CD4-positive, alpha-beta T cell treated with Interleukin-12 subunit alpha and Interleukin-12 subunit beta, for 1 hour (primary cell): ENCODE measurements around the gene TNFSF8.
A peak's percentile ranks its signal among the peaks of the same experiment; 100 is the strongest.

Experiments used
- DNase-seq: peaks from one replicate; pipeline ENCODE4 v3.0.0-alpha.2; 2020

Gene TNFSF8

DNA sequence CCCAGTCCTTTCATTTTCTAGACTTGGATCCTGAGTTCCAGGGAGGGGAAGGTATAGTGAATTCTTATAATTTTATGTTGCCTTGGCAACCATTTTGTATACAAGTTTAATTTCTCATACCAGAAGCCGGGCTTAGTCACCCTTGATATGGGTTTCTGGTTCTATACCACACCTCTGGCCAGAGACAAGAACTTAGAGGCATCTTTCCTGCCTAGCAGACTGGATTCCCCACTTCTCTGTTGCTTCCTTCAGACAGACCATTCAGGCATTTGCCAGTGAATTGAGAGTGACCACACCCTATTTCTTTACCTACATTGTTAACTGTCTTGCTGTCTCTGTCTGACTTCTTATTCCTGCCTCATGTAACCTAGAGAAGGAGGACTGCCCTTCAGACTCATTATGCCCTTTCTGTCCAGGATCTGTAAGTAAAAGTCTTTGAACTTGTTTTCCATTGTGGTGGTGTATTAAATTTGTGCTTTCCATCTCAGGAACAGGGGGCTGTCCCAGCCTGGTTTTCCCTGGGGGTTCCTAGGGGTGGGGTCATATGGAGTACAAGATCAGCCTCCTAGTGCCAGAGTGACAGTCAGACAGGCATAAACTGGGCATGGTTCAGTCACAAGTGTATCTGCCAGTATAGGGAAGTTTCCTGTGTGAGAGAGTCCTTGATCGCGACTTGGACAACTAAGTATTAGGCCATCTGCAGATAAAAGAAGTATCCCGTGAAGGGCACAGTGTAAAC is 27.4 kb downstream of the TNFSF8 start:
- no peak for DNase-seq

DNA sequence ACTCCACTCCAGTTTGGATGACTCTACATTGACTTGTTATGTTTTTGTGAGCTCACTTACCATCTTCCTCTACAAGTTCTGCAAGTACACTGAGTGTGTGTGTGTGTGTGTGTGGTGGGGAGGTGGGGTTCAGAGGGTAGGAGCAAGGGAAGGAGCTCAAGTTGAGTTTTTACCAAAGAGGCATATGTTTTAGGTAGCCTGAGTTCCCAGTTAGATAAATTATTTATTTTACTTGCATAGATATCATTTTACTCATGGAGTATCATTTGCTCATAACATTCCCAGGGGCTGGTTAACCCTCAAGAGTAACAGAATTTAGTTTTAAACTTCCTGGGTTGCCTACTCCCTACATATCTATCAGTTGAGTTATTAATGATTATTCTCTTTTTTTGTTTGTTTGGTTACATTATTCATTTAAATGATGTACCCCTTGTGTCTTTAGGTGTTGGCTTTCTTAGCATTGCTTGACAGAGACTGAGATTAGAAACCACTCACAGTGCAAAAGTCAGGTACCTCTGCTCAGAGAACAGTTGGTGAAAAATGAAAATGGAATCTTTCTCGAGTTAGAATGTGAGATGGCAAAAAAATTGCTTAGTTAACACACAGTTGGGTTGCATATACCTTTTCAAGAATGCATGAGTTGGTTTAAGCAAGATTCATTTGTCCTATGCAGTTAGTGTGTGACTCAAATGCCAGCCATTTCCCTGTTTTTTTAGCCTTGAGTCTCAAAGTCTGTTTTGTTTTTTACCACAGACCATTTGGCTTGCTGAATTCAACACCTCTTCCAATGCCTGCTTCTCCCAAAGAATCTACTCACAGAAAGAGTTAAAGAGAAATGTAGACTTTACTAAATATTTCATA is 29.2 kb downstream of the TNFSF8 start:
- DNase-seq: no peak

DNA sequence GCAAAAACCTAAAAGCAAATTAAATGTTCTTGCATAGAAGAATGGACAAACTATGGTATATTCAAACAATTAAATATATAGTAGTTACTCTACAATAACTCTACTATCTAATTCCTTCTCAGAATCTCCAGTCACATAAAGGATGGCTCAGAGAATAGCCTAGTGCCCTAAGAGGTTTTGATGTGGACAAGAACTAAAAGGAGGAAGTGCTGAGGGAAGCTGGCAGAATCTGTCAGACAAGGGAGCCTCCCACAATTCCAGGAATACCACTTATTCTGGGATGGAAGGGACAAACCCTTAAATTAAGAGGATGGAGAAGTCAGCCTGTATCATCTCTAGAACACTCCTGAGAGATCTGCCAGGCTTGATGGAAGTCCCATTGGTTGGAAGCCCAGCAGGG is 30.4 kb downstream of the TNFSF8 start:
- no peak for DNase-seq

GRCh38 chr9:114899461-114899860 is 30.9 kb downstream of the TNFSF8 start:
- DNase-seq: no peak

DNA sequence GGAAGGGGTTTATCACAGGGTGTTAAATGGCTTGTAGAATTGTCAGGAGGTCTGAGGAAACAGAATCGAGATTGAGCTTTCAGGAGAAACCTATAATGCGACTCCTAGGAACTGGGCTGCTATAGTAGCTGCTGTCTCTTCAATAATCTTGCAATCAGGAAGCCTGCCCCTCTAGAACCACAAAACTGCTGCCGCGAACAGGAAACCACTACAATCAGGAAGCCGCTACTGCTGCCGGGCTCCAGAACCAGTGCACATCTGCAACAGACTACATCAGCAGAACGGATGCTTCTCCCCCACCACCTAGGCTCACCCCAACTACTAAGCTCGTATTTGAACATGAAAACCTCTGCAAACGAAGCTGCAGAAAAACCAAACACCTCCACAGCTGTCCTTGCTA is 31.6 kb downstream of the TNFSF8 start:
- DNase-seq: peak; percentile 84

GRCh38 chr9:114897196-114897595 is 33.2 kb downstream of the TNFSF8 start:
- no peak for DNase-seq

DNA sequence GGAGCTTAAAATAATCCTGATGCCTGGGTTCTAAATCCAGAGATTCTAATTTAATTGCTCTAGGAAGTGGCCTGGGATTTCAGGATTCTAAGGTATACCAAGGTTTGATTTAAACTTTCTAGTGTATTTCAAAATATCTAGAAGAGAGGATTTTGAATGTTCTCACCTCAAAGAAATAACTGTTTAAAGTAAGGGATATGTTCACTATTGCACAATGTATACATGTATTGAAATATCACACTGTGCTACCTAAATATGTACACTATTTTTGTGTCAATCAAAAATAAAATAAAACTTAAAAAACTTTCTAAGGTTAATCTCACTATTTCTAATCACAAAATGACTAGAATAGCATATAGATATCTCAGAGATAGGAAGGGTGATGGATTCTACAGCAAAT is 34.0 kb downstream of the TNFSF8 start:
- no peak for DNase-seq

GRCh38 chr9:114895521-114895991 is 34.8 kb downstream of the TNFSF8 start:
- DNase-seq: no peak

DNA sequence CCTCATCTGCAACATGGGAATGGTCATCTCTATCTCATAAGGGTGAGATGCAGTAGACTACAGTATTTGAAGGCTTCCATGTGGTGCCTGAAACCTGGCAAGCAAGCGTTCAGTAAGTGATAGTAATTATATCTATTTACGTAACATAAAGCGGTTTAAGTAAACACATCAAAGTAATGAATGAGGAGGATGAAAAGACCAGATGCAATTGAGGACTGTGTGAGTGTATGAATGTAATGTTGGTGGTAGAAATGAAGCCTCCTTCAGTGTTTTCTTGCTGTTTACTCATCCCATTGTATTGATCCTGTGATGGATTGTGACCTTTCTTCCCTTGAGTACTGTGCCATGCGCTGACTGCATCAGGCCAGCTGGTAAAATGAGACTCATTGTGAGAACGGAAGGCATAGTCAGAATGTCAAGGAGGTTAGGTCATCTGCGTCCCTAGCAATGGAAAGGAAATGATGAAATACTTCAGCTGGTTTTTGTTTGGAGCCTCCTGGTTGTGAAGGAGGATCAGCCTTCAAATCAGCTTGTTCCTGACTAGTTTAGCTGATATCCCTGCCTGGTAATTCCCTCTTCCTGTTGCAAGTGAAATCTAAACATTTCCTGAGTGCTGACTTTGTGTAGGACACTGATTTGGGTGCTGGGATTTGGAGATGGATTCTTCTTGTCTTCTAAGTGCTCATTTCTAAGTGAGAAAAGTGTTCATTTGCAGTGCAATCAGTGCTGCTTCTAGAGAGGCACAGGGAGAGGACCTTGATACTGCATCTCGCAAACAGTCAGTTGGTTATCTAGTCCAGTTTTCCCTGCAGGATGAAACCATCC is 35.6 kb downstream of the TNFSF8 start:
- DNase-seq: no peak

DNA sequence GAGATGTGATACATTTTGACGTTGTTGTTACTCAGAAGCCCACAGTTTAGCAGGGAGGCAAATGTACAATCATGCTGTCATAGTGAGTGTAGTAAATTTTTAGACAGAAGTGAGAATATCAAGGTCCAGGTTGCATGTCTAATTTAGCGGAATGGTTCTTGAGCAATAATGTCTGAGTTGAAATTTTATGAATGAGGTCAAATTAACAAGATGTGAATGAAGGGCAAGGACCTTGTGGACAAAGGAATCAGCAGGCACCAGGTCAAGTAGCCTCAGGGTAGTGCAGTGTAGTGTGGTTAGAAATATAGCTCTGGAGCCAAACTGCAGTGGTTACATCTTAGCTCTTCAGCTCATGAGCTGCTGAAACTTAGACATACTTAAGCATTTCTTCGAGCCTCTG is 36.2 kb downstream of the TNFSF8 start:
- DNase-seq: no peak

GRCh38 chr9:114893221-114894010 is 37.0 kb downstream of the TNFSF8 start:
- no peak for DNase-seq

GRCh38 chr9:114889802-114890224 is 40.6 kb downstream of the TNFSF8 start:
- DNase-seq: no peak

DNA sequence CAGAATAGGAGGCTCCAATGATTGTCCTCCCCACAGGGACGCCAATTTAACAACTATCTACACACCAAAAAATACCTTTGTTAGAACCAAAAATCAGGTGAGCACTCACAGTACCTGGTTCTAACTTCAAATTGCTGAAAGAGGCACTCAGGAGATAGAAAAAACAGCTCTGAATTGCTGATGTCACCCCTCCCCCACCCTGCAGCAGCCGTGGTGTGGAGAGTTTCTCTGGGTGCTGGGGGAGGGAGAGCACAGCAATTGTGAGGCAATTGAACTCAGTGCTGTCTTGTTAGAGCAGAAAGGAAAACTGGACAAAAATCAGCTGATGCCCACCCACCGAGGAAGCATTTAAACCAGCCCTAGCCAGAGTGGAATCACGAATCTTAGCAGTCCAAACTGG is 41.8 kb downstream of the TNFSF8 start:
- DNase-seq: no peak

- DNase-seq: no peak
Measured at GRCh38 chr9:114887963-114888362, 42.4 kb downstream of the TNFSF8 start.

GRCh38 chr9:114884787-114885452 is 45.5 kb downstream of the TNFSF8 start:
- no peak for DNase-seq

DNA sequence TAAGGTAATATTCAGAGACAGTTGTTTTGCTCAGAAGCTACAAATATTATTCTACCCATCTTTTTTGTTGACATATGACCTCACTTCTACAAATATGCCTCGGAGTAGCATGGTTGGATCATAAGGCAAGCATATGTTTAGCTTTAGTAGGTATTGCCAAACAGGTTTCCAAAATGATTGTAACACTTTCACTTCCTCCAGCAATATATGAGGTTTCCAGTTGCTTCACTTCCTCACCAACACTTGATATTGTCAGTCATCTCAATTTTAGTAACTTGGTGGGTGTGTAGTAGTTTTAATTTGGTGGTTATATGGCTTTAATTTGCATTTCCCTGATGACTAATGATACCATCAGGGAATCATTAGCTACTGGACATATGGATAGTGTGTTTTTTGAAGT is 46.7 kb downstream of the TNFSF8 start:
- DNase-seq: no peak

- DNase-seq: no peak
Measured at GRCh38 chr9:114880291-114880745, 50.1 kb downstream of the TNFSF8 start.

DNA sequence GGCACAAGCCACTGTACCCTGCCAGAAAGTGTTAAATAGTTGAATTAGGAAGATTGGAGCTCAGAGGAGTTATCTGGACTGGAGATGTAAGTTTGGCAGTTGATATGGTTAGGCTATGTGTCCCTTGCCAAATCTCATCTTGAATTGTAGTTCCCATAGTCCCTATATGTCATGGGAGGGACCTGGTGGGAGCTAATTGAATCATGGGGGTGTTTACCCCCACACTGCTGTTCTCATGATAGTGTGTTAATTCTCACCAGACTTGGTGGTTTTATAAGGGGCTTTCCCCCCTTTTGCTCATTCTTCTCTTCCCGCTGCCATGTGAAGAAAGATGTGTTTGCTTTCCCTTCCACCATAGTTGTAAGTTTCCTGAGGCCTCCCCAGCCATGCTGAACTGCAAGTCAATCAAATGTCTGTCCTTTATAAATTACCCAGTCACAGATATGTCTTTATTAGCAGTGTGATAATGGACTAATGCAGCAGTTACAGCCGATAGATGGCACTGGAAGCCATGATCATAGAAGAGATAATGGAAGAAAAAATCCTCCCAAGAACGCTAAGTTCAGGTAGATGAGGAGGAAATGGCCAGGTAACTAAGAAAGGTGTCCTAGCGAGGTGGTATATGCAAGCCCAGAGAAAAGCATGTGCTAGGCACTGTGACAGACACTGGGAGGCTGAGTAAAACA is 51.4 kb downstream of the TNFSF8 start:
- DNase-seq: no peak

DNA sequence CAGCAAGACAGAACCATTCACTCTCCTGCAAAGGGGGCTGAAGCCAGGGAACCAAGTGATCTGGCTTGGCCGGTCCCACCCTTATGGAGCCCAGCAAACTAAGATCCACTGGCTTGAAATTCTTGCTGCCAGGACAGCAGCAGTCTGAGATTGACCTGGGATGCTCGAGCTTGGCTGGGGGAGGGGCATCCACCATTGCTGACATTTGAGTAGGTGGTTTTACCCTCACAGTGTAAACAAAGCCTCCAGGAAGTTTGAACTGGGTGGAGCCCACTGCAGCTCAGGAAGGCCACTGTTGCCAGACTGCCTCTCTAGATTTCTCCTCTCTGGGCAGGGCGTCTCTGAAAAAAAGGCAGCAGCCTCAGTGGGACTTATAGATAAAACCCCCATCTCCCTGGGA is 60.5 kb downstream of the TNFSF8 start:
- peak; percentile 29 for DNase-seq

DNA sequence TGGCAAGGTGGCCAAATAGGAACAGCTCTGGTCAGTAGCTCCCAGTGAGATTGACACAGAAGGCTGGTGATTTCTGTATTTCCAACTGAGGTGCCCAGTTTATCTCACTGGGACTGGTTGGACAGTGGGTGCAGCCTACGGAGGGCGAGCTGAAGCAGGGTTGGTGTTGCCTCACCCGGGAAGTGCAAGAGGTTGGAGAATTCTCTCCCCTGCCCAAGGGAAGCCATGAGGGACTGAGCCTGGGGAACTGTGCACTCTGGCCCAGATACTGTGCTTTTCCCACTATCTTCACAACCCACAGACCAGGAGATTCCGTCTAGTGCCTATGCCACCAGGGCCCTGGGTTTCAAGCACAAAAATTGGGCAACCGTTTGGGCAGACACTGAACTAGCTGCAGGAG is 61.0 kb downstream of the TNFSF8 start:
- no peak for DNase-seq

DNA sequence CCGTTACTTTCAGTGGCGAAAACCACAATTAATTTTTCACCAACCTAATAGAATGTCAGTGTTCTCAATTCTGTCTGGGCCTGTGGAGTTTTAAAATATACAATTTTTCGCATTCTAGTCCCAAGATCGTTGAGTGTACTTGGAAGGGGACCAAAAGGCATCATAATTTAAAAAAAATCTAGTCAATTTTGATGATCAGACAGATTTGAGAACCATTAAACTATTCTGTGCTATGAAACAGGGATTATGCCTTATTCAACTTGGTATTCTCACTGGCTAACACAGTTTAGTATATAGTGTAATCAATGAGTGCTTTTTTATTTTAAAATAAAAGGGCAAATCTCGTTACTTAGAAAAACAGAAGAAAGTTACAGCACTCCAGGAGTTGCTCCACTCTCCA is 63.1 kb downstream of the TNFSF8 start:
- DNase-seq: no peak
